Right lobe of liver (tissue), 6 donors: ENCODE measurements around the gene C16orf54. TPM values are rescaled to one million over a fixed set of nuclear protein-coding genes. Genes with fewer than 3 reads are reported as not detected.
"Not testable (repeated sequence)": the region's sequence is repeated elsewhere in the genome, so short reads cannot be mapped to it uniquely, and the experiment has no call there.

Experiments
- ATAC-seq, 4 donors: fragments of 200-7000 bp; cut with Tn5 transposase; one replicate each; pipeline ENCODE4 v1.9.1; 2020; ENCODE audit warnings: mild to moderate bottlenecking in 4 of 4, moderate library complexity in 4 of 4
- DNase-seq, 3 donors: peaks; one replicate each; pipeline ENCODE4 v3.0.0-alpha.2; 2020
- H3K27ac ChIP-seq, 3 donors: fragments of 200-600 bp; one replicate each; pipeline ENCODE4 v1.8.0; 2022
- H3K27me3 ChIP-seq, 2 donors: fragments of 200-600 bp; one replicate each; pipeline ENCODE4 v1.8.0; 2022
- H3K36me3 ChIP-seq, 4 donors: fragments of 200-600 bp; sonication (generic) in 1 of 4; one replicate each; pipeline versions ENCODE4 v1.5.1 to v1.8.0; 2017 to 2022; ENCODE audit warnings: control low read depth in 1 of 4
- H3K4me1 ChIP-seq, 4 donors: fragments of 200-600 bp; sonication (generic) in 1 of 4; one replicate each; pipeline versions ENCODE4 v1.5.1 to v1.8.0; 2017 to 2022; ENCODE audit warnings: control low read depth in 1 of 4
- H3K4me3 ChIP-seq, 3 donors: fragments of 200-600 bp; one replicate each; pipeline ENCODE4 v1.8.0; 2022
- H3K9me3 ChIP-seq, 4 donors: fragments of 200-600 bp; sonication (generic) in 1 of 4; one replicate each; pipeline versions ENCODE4 v1.5.1 to v1.8.0; 2017 to 2022; ENCODE audit warnings: control low read depth in 1 of 4
- CTCF ChIP-seq, 4 donors: fragments of 200-600 bp in 3 of 4; fragments of 450-650 bp in 1 of 4; IDR thresholded peaks; one replicate each; pipeline versions ENCODE4 v1.5.1 to v1.8.0; 2016 to 2022; ENCODE audit warnings: antibody characterized with exemption in 4 of 4, mild to moderate bottlenecking in 2 of 4
- POLR2A ChIP-seq: fragments of 450-650 bp; IDR thresholded peaks from one replicate; pipeline ENCODE4 v1.6.1; 2017; ENCODE audit warnings: antibody characterized with exemption, mild to moderate bottlenecking
- WGBS: methylation state at CpG from one replicate; pipeline ENCODE4 v1.1.6; 2018; ENCODE audit warnings: low coverage, low lambda C conversion rate; ENCODE audit not compliant: insufficient coverage; ENCODE audit errors: missing lambda C conversion rate; 5-methylcytosine and 5-hydroxymethylcytosine counted together
- intact Hi-C, 2 donors: fragments of 100-400 bp; cut with DNase I; formaldehyde crosslinking; loops; one replicate each; pipeline versions ENCODE4 v1.11.2 to v1.14.1; 2022
- long read RNA-seq: library from polyadenylated mRNA; unstranded; transcript quantifications from one replicate; pipeline ENCODE4 v2.0.0, GENCODE V29; 2019
- total RNA-seq, 6 experiments: library from RNA; depleted of rRNA in 2 of 6; stranded (reverse); fragments of >200 nt in 2 of 6; fragmentation: NEBNext Ultra II Directional in 3 of 6; extraction: Animal tissue kit (Norgen Biotek cat#: 25700) in 3 of 6; gene quantifications; one replicate each; pipeline versions ENCODE4 v1.1.0 to v1.2.4, GENCODE V29; 2016 to 2023
- donor health status: DM: no; HTN: yes; CAD: no.
- donor health status: DM: no; HTN: no; CAD: no.
- donor health status: DM: no; HTN: no; CAD: no.
- donor health status: DM: no; HTN: yes; CAD: no.
- donor health status: DM: no; HTN: yes; CAD: no.

The C16orf54 gene
- 1 to 10 TPM in 1 of 6 experiments, under 1 TPM in 5; 0.40 to 1.2 (median 0.66) TPM for total RNA-seq
- long read RNA-seq = 0 reads

GRCh38 chr16:29745853-29746345 lies at the start of gene C16orf54:
C16orf54 (minus strand) TSS chr16:29745990; CDS start chr16:29744951, 1,039 bp downstream.
- intact Hi-C loops = no loop called here
- Histone ChIP-seq H3K27ac (peak within 1 kb of the TSS in 2 of 3 donors; percentile 43 to 65), H3K9me3 (no peaks in the 10 kb centered on the region), H3K4me3 (peak within 1 kb of the TSS; percentile 21 to 37 (median 33)), H3K36me3 (no peaks in the 10 kb centered on the region), H3K27me3 (no peaks in the 10 kb centered on the region), H3K4me1 (no peaks in the 10 kb centered on the region)
- DNase-seq (peak; percentile 67 to 85 (median 67)), ATAC-seq (peak; percentile 79 to 85 (median 82))
- WGBS = 45% methylated on average over 9 of the region's 12 CpGs
- TF ChIP-seq CTCF (IDR thresholded peaks at IDR 0.05) (no peak), POLR2A (no peak)

GRCh38 chr16:29794231-29794710 lies 48.5 kb upstream of the C16orf54 start:
- ATAC-seq (no peak), DNase-seq (no peak)
- TF ChIP-seq POLR2A (no peak), CTCF (IDR thresholded peaks at IDR 0.05) (no peak)
- Histone ChIP-seq H3K4me3 (no peak overlapping the region), H3K9me3 (no peaks in the 10 kb centered on the region), H3K27ac (no peak overlapping the region), H3K36me3 (peaks cover 0 to 6% (median 0%) of the 10 kb centered on the region in 4 donors), H3K27me3 (no peaks in the 10 kb centered on the region), H3K4me1 (peaks cover 0 to 15% (median 4%) of the 10 kb centered on the region in 4 donors)
- WGBS = 96% methylated on average over 3 of the region's 3 CpGs
- intact Hi-C loops = no loop called here

- DNase-seq, intact Hi-C loops, H3K27me3 ChIP-seq, H3K9me3 ChIP-seq, ATAC-seq, H3K36me3 ChIP-seq, H3K4me3 ChIP-seq, H3K27ac ChIP-seq: not testable (repeated sequence)
- WGBS = 92% methylated on average over 16 of the region's 18 CpGs
- H3K4me1 ChIP-seq = peaks cover 0 to 15% (median 4%) of the 10 kb centered on the region in 4 donors
Observed at GRCh38 chr16:29793153-29793552, 47.4 kb upstream of the C16orf54 start.

- WGBS = 68% methylated on average over 9 of the region's 9 CpGs
- H3K36me3 ChIP-seq = no peaks in the 10 kb centered on the region
- ATAC-seq = no peak
- DNase-seq = no peak
- H3K27ac ChIP-seq = no peak overlapping the region
- no peak overlapping the region for H3K4me3 ChIP-seq
- TF ChIP-seq CTCF (IDR thresholded peaks at IDR 0.05) (no peak), POLR2A (no peak)
- no peaks in the 10 kb centered on the region for H3K27me3 ChIP-seq
- intact Hi-C loops = no loop called here
- peaks cover 0 to 15% (median 4%) of the 10 kb centered on the region in 4 donors for H3K4me1 ChIP-seq
- H3K9me3 ChIP-seq = no peaks in the 10 kb centered on the region
Observed at GRCh38 chr16:29791845-29792807, 46.3 kb upstream of the C16orf54 start.
